Skeletal muscle satellite cell (primary cell): ENCODE results near the gene ZBTB20.

Experiments
- H3K27me3 ChIP-seq: 2 replicates; pipeline ENCODE4 v1.7.0; 2013; ENCODE audit warnings: low read length; ENCODE audit not compliant: control insufficient read depth, insufficient read depth
- H3K36me3 ChIP-seq: 2 replicates; pipeline ENCODE4 v1.7.0; 2013; ENCODE audit warnings: mild to moderate bottlenecking, control low read depth, low read length; ENCODE audit not compliant: insufficient read depth
- H3K4me1 ChIP-seq: 2 replicates; pipeline ENCODE4 v1.7.0; 2013; ENCODE audit warnings: low read length; ENCODE audit not compliant: control insufficient read depth, insufficient read depth
- H3K4me2 ChIP-seq: 2 replicates; pipeline ENCODE4 v1.7.0; 2013; ENCODE audit warnings: mild to moderate bottlenecking, low read length
- H3K4me3 ChIP-seq: 2 replicates; pipeline ENCODE4 v1.7.0; 2013; ENCODE audit warnings: low read length
- H3K9ac ChIP-seq: 2 replicates; pipeline ENCODE4 v1.7.0; 2013; ENCODE audit warnings: mild to moderate bottlenecking, low read depth, low read length, moderate library complexity
- H3K9me3 ChIP-seq: replicated peaks from 2 replicates; pipeline ENCODE4 v1.7.0; 2013; ENCODE audit warnings: mild to moderate bottlenecking, control low read depth, low read length

The ZBTB20 gene

GRCh38 chr3:115042351-115042750 is 104.7 kb downstream of the ZBTB20 start:
- H3K9me3 ChIP-seq, result no peaks in the 10 kb centered on the region
- no peak overlapping the region for H3K4me3 ChIP-seq
- no peaks in the 10 kb centered on the region for H3K36me3 ChIP-seq
- peaks cover 13% of the 10 kb centered on the region for H3K4me1 ChIP-seq
- peak overlapping the region; percentile 47 for H3K4me2 ChIP-seq
- no peaks in the 10 kb centered on the region for H3K27me3 ChIP-seq
- no peak overlapping the region for H3K9ac ChIP-seq

GRCh38 chr3:115040673-115041286 is 106.3 kb downstream of the ZBTB20 start:
- no peaks in the 10 kb centered on the region for H3K27me3 ChIP-seq
- no peak overlapping the region for H3K9ac ChIP-seq
- peaks cover 13% of the 10 kb centered on the region for H3K4me1 ChIP-seq
- no peak overlapping the region for H3K4me2 ChIP-seq
- H3K9me3 ChIP-seq, result no peaks in the 10 kb centered on the region
- no peak overlapping the region for H3K4me3 ChIP-seq
- H3K36me3 ChIP-seq, result no peaks in the 10 kb centered on the region

- H3K36me3 ChIP-seq, result no peaks in the 10 kb centered on the region
- no peaks in the 10 kb centered on the region for H3K27me3 ChIP-seq
- peaks cover 13% of the 10 kb centered on the region for H3K4me1 ChIP-seq
- no peak overlapping the region for H3K9ac ChIP-seq
- H3K4me2 ChIP-seq, result no peak overlapping the region
- no peak overlapping the region for H3K4me3 ChIP-seq
- no peaks in the 10 kb centered on the region for H3K9me3 ChIP-seq
Observed at GRCh38 chr3:115040246-115040645, 106.8 kb downstream of the ZBTB20 start.

GRCh38 chr3:115038817-115039216 is 108.3 kb downstream of the ZBTB20 start:
- Histone ChIP-seq H3K4me1 (peaks cover 13% of the 10 kb centered on the region), H3K36me3 (no peaks in the 10 kb centered on the region), H3K9me3 (no peaks in the 10 kb centered on the region), H3K4me2 (no peak overlapping the region), H3K27me3 (no peaks in the 10 kb centered on the region), H3K4me3 (no peak overlapping the region), H3K9ac (no peak overlapping the region)

- no peak overlapping the region for H3K9ac ChIP-seq
- H3K27me3 ChIP-seq, result no peaks in the 10 kb centered on the region
- H3K36me3 ChIP-seq, result no peaks in the 10 kb centered on the region
- no peak overlapping the region for H3K4me3 ChIP-seq
- H3K9me3 ChIP-seq, result no peaks in the 10 kb centered on the region
- H3K4me2 ChIP-seq, result no peak overlapping the region
- H3K4me1 ChIP-seq, result peaks cover 4% of the 10 kb centered on the region
Observed at GRCh38 chr3:115022835-115023398, 124.2 kb downstream of the ZBTB20 start.

GRCh38 chr3:115022199-115022598 is 124.9 kb downstream of the ZBTB20 start:
- H3K9me3 ChIP-seq, result no peaks in the 10 kb centered on the region
- H3K27me3 ChIP-seq, result no peaks in the 10 kb centered on the region
- H3K4me1 ChIP-seq, result peaks cover 4% of the 10 kb centered on the region
- H3K4me2 ChIP-seq, result no peak overlapping the region
- no peak overlapping the region for H3K9ac ChIP-seq
- H3K4me3 ChIP-seq, result no peak overlapping the region
- H3K36me3 ChIP-seq, result no peaks in the 10 kb centered on the region

GRCh38 chr3:115021061-115021460 is 126.0 kb downstream of the ZBTB20 start:
- Histone ChIP-seq H3K4me1 (peaks cover 4% of the 10 kb centered on the region), H3K9me3 (no peaks in the 10 kb centered on the region), H3K27me3 (no peaks in the 10 kb centered on the region), H3K36me3 (no peaks in the 10 kb centered on the region), H3K9ac (no peak overlapping the region), H3K4me3 (no peak overlapping the region), H3K4me2 (no peak overlapping the region)

- no peak overlapping the region for H3K4me2 ChIP-seq
- peaks cover 4% of the 10 kb centered on the region for H3K4me1 ChIP-seq
- H3K9me3 ChIP-seq, result no peaks in the 10 kb centered on the region
- no peak overlapping the region for H3K9ac ChIP-seq
- no peak overlapping the region for H3K4me3 ChIP-seq
- no peaks in the 10 kb centered on the region for H3K36me3 ChIP-seq
- H3K27me3 ChIP-seq, result no peaks in the 10 kb centered on the region
Observed at GRCh38 chr3:115019900-115020299, 127.2 kb downstream of the ZBTB20 start.

GRCh38 chr3:115018694-115019093 is 128.4 kb downstream of the ZBTB20 start:
- no peaks in the 10 kb centered on the region for H3K36me3 ChIP-seq
- H3K4me1 ChIP-seq, result peaks cover 4% of the 10 kb centered on the region
- peak overlapping the region; percentile 42 for H3K4me2 ChIP-seq
- no peak overlapping the region for H3K4me3 ChIP-seq
- no peaks in the 10 kb centered on the region for H3K27me3 ChIP-seq
- H3K9ac ChIP-seq, result no peak overlapping the region
- H3K9me3 ChIP-seq, result no peaks in the 10 kb centered on the region

GRCh38 chr3:115007966-115008365 is 139.1 kb downstream of the ZBTB20 start:
- Histone ChIP-seq H3K4me3 (no peak overlapping the region), H3K4me2 (no peak overlapping the region), H3K4me1 (no peaks in the 10 kb centered on the region), H3K36me3 (no peaks in the 10 kb centered on the region), H3K9me3 (no peaks in the 10 kb centered on the region), H3K9ac (no peak overlapping the region), H3K27me3 (no peaks in the 10 kb centered on the region)

GRCh38 chr3:115004201-115005140 is 142.6 kb downstream of the ZBTB20 start:
- H3K4me2 ChIP-seq, result no peak overlapping the region
- no peaks in the 10 kb centered on the region for H3K9me3 ChIP-seq
- no peaks in the 10 kb centered on the region for H3K36me3 ChIP-seq
- H3K4me3 ChIP-seq, result no peak overlapping the region
- H3K27me3 ChIP-seq, result no peaks in the 10 kb centered on the region
- H3K9ac ChIP-seq, result no peak overlapping the region
- H3K4me1 ChIP-seq, result no peaks in the 10 kb centered on the region
